NOMO-1 (cell line): ENCODE results near the gene PLEKHO2.

Experiments used
- DNase-seq, 2 experiments: peaks; one replicate each; lab custom pipeline; 2025; ENCODE audit not compliant: unreplicated experiment in 2 of 2; lab: John Stamatoyannopoulos, UW

PLEKHO2 gene

DNA sequence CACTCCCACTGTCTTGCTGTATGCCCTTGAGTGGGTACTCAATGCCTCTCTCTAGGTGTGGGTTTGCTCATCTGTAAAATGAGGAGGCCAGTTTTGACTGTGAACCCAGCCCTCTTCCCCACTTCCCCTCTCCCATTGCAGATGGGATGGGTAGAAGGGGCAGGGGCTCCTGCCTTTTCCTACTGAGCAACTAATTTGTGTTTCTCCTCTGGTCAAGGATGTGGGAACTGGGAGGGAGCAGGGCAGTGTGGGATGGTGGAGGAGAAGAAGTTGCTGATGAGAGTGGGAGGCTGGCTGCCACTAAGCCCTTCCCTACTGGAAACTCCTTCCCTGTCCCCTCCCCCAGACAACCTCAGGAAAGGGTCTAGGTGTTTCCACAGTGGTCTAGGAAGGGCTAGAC lies 49.8 kb downstream of the PLEKHO2 start:
- no peak for DNase-seq

DNA sequence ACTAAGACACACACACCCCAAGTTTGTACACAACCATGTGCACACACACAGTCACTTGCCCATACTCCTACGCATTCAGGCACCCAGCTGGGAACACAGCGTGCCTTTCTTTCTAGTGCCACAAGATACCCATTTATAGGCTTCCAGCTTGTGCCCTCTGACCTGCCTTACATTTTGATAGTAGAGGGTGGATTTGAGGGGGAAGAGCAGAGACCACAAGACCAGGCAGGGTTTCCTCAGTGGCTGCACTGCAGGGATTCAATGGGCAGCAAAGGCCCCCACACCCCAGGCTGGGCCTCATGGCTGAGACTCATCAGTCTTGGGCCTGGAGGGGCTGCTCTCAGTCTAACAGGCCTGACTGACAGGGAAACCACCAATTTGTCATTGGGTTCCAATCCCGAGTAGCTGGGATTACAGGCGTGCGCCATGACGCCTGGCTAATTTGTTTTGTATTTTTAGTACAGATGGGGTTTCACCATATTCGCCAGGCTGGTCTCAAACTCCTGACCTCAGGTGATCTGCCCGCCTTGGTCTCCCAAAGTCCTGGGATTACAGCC lies 51.2 kb downstream of the PLEKHO2 start:
- no peak for DNase-seq

DNA sequence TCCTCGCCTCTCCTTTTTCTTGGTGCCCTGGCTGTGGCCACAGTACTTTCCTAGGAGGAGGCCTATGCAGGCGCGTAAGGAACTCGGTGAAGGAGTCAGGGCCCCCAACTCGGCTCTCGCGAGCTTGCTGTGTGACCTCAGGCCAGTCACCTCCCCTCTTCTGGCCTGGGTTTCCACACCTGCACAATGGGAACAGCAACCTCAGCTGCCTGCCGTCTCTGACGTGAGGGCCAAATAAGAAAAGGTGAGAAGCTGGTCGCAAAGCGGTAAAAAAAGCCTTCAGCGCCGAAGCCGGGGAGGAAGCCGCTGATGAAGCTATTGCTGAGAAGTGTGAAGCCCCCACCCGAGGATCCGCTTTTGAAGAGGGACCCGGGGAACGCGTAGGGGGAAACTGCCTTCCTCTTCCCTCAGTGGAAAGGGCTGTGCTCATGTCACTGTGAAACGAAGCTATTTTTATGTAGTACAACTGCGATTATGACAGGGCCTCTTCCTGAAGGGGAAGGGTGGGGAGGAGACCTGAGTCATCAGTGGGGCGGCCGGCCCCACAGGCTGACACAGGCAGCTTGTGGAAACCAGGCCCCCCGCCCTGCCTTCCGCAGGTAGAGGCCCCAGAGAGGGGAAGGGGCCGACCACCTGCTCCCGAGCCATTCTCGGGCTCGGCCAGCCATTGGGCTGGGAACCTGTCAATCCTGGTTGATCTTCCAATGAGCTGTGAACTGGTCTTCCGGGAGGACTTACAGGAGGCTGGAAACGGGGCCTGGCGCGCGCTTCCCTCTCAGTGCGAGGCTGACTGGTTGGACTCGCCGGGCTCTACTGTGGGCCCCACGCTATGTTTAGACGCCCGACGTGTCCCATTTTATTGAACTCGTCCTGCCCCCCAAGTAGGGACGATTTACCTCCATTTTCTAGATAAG lies 52.0 kb downstream of the PLEKHO2 start:
- DNase-seq, result peak; percentile 98 to 100

- DNase-seq, result peak; percentile 59 to 69
Measured at GRCh38 chr15:64894395-64895056, 52.8 kb downstream of the PLEKHO2 start.

DNA sequence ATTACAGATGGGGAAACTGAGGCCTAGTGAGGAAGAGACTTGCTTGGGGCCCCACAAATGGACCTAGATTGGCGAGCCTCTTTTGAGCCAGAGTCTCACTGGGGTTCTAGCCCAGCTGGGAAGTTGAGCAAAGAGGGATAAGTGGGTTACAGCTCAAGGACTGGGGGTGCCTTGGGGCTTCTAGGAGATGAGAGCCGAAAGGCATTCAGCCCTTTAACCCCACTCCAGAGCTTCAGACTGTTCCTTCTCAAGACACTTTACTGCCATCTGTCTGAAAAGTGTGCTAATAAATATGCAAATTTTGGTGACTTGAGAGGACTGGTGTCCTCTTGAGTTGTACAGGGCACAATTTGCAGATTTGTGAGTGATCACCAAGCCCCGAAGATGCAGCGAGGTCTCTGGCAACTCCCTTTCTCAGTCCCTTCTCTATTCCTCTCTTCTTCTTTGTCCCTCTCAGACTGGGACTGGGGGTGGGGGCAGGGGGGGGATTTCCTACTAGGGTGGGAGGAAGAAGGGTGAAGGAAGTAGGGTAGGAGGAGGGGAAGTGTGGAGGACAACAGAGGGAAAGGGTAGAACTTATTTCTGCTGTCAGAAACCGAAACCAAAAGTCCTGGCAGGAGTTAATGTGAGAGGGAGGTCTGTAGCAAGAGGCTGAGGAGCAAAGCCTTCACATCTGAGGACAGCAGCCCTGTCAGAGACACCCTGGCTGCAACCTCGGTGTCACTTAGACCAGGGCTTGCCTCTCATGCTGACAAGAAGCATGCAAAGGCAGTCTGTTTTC lies 53.8 kb downstream of the PLEKHO2 start:
- DNase-seq, result peak; percentile 74 to 83

GRCh38 chr15:64896371-64897069 lies 54.8 kb downstream of the PLEKHO2 start:
- no peak for DNase-seq

- peak in 1 of 2 experiments; percentile 34 for DNase-seq
Measured at GRCh38 chr15:64897345-64897985, 55.8 kb downstream of the PLEKHO2 start.

DNA sequence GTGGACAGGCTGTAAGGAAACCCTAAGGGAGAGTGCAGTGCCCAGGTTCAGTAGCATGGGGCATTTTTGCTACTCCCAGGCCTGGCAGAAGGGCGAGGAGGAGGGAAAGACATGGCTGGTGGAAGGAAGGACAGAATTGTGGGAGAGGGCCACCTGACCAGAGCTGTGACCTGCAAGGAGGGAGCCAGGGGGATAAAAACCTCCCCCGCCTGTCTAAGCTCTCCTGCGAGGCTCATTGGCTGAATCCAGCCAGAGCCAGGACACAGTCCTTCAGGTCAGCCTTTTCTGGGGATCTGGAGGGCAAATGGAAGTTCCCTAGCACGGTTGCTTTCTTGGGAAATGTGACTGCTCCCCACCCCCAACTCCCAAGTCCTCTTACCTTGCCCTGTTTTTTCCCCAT lies 56.7 kb downstream of the PLEKHO2 start:
- DNase-seq, result no peak

DNA sequence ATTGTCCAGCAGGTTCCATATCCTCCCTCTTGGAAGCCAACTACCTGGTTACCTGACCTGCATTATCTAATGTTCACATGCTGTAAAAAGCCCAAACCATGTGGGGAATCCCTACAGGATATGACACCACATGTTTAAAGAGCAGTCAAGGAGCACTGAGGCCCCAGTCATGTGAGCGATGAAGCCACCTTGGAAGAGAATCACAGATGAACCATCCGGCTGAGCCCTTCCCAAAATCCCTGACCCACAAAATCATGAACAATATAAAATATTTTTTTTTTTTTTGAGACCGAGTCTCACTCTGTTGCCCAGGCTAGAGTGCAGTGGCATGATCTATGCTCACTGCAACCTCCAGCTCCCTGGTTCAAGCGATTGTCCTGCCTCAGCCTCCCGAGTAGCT lies 59.4 kb downstream of the PLEKHO2 start:
- DNase-seq, result no peak

- peak in 1 of 2 experiments; percentile 44 for DNase-seq
Measured at GRCh38 chr15:64901914-64902313, 60.2 kb downstream of the PLEKHO2 start.

- no peak for DNase-seq
Measured at GRCh38 chr15:64902863-64903262, 61.1 kb downstream of the PLEKHO2 start.

- no peak for DNase-seq
Measured at GRCh38 chr15:64903326-64903950, 61.7 kb downstream of the PLEKHO2 start.

GRCh38 chr15:64904189-64904588 lies 62.5 kb downstream of the PLEKHO2 start:
- no peak for DNase-seq

DNA sequence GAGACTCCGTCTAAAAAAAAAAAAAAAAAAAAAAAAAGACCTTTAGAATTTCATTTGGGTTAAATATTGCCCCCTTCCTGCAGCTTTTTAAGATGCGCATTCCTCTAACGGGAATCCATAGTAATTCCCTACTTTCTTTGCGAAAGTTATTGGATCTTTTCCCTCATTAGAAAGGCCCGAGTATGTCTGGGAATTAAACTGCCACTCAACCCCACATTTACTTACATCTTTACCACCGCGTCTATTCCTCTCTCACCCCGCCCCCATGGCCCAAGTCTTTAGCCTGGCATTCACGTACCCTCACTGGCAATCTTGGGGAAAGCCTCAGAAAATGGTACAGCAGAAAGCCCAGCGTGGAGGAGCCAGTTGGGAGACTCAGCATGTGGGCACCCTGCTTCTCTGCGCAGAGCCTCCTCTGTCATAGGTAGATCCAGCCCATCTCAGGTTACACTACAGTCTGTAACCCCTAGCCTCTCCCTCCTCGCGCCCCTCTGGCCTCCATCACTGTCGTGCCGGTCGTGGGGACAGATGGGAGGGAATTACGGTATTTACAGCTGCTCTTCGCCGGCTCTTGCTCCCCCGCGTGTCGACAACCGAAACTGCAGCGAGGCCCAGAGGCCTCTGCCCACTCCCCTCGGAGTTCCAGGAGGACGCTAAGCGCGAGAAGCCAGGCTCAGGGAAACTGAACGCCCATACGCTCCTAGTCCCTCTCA lies 63.6 kb downstream of the PLEKHO2 start:
- DNase-seq, result peak; percentile 58 to 59

DNA sequence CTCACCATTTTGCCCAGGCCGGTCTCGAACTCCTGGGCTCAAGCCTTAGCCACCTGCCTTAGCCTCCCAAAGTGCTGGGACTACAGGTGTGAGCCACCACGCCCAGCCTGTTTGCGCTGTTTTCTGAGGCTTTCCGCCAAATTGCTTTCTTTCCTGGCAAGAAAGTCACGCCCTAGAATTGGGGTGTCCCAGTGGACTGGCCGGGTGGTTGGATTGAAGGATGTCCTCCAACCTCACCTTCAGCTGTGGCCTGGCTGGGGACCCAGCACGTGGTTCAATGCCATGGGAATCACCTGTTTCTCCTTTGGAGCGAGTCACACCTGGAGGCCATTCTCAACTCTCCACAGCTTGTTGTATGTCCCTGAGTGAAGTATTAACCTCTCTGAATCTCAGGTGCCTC lies 64.2 kb downstream of the PLEKHO2 start:
- DNase-seq, result no peak

DNA sequence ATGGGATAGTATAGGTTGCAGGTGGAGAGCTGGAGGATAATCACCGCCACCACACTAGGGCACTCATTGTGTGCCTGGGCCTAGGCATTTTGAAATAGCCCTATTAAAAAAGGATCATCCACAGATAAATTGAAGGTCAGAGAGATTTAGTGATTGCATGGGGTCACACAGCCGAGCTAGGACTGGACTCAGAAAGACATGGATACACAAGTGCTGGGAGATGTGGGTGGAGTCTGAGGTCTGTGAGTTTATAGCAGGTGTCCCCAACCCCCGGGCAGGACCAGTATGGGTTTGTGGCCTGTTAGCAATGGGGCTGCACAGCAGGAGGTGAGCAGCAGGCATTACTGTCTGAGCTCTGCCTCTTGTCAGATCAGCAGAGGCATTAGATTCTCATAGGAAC lies 64.7 kb downstream of the PLEKHO2 start:
- no peak for DNase-seq

GRCh38 chr15:64907991-64908390 lies 66.3 kb downstream of the PLEKHO2 start:
- DNase-seq, result no peak

- no peak for DNase-seq
Measured at GRCh38 chr15:64909546-64909945, 67.8 kb downstream of the PLEKHO2 start.
